DMS153 (cell line): ENCODE measurements around the gene ANGEL1.
A peak's percentile ranks its signal among the peaks of the same experiment; 100 is the strongest.

Source experiments
- DNase-seq: peaks from one replicate; lab custom pipeline; 2025; lab: John Stamatoyannopoulos, UW

The ANGEL1 gene

GRCh38 chr14:76814726-76815645, 2.3 kb upstream of the ANGEL1 start:
- no peak for DNase-seq

GRCh38 chr14:76812093-76812421, 625 bp downstream of the ANGEL1 start:
- DNase-seq, result no peak

DNA sequence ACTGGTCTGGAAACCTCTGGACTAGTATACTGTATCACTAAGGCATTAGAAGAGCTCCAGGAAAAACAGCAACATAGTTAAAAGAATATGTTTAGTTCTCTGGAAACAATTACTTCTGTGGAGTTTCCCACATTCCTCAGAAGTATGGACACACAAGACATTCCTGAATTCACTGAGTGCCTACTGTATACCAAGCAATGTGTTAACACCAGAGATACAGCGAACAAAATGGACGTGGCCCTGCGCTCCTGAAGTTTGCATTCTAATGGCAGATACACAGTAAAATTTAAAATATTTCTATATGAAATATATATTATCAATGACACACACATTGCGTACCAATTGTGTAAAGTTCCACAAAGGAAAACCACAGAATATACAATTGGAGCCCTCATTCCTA, 1.1 kb downstream of the ANGEL1 start:
- DNase-seq, result no peak

DNA sequence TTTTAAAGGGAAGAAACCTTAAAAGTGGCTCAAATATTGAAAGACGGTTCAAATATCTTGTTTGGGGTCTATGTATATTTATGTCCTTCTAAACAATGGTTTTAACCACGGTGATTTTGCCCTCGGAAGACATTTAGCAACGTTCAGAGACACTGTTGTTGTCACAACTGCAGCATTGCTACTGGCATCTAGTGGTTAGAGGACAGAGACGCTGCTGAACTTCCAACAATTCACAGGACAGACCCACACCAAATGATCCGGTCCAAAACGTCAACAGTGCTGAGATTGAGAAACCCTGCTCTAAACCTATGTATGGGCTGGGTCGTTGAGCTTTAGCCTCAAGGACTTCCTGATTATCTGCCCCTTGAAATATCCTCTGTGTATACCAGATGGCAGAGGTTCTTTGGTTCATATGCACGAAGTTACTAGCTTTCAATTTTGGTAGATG, 1.7 kb downstream of the ANGEL1 start:
- DNase-seq, result peak; percentile 6

DNA sequence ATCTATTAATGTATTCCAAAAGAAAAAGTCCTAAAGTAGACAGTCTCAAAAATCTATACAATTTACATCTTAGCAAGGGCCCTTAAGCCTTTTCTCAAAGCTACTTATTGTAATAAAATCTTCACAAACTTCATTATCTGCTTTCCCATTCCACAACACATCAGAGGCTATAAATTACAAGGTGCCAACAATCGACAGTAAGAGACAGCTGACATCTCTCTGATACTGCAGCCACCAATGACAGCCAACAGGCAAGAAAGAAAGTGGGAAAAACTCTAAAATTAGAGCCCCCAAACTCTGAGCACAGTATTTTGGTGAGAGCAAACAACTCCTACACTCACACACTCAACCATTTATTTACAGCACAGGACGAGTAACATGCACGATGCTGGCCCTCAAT, 2.2 kb downstream of the ANGEL1 start:
- DNase-seq, result no peak

GRCh38 chr14:76808990-76809389, 3.7 kb downstream of the ANGEL1 start:
- no peak for DNase-seq

- no peak for DNase-seq
Measured at GRCh38 chr14:76808011-76808410, 4.7 kb downstream of the ANGEL1 start.

DNA sequence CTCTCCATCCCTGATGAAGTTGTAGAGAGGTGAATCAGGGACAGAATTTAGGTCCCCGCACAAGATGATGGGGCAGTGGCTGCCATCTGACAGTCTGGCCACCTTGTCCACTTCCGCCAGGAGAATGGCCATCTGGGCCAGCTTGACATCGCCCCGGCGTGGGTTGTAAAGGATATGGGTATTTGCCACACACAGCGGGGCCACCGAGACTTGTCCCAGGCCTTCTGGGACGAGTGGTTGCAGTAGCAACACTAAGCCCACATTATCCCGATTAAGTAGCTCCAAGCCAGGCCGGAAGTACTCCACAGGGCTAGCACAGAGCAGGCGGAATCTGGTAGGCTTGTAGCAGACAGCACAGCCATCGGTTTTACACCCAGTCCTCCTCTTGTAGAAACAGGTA, 6.2 kb downstream of the ANGEL1 start:
- no peak for DNase-seq

DNA sequence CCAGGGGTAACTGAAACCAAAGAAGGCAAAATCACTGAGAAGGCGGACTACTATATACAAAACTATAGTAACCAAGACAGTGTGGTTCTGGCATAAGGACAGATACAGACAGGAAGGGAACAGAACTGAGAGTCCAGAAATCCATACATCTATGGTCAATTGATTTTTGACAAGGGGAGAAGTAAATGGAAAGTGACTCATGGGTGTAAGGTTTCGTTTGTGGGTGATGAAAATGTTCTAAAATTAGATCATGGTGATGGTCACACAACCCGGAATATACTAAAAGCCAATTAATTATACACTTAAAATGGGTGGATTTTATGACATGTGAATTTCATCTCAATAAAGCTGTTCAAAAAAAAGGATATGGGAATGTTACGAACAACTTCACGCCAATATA, 18.7 kb downstream of the ANGEL1 start:
- no peak for DNase-seq

- no peak for DNase-seq
Measured at GRCh38 chr14:76793324-76793723, 19.4 kb downstream of the ANGEL1 start.

DNA sequence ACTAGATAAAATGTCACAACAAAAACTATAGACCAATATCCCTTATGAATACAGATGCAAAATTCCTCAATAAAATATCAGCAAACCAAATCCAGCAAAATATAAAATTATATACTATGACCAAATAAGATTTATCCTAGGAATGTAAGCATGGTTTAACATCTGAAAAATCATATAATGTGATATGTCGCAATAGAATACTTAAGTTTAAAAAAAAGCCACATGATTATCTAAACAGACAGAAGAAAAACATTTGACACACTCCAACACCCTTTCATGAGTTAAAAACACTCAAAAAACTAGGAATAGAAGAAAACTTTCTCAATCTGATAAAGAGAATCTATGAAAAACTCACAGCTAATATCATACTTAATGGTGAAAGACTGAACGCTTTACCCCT, 20.3 kb downstream of the ANGEL1 start:
- no peak for DNase-seq

- DNase-seq, result no peak
Measured at GRCh38 chr14:76786601-76787000, 26.1 kb downstream of the ANGEL1 start.

GRCh38 chr14:76784881-76785280, 27.8 kb downstream of the ANGEL1 start:
- peak; percentile 53 for DNase-seq

DNA sequence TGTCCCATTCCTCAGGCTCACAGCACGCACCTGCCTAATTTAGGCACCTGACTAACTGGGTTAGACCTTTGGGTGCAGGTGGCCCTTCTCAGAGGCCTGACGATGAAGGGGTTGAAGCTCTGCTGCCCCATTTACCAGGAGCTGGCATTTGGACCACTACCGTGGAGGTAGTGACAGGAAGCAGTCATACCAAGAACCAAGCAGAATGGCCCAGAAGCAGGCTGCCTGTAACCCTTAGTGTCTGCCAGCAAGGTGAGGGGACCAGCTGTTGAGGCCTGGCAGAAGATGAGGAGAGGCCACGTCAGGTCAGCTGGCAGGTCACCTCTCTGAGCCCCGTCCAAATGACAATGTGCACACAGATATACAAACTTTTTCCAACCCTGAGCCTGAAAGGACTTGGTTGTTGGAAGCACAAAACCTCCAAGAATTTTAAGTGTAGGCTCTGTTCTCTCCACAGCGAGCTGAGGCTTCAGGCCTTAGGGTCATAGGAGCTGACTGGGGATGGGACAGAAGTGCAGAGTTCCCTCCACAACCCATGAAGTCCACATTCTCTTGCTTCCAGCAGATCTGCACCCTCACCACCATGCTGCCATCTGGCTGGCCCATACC, 28.3 kb downstream of the ANGEL1 start:
- DNase-seq, result no peak

DNA sequence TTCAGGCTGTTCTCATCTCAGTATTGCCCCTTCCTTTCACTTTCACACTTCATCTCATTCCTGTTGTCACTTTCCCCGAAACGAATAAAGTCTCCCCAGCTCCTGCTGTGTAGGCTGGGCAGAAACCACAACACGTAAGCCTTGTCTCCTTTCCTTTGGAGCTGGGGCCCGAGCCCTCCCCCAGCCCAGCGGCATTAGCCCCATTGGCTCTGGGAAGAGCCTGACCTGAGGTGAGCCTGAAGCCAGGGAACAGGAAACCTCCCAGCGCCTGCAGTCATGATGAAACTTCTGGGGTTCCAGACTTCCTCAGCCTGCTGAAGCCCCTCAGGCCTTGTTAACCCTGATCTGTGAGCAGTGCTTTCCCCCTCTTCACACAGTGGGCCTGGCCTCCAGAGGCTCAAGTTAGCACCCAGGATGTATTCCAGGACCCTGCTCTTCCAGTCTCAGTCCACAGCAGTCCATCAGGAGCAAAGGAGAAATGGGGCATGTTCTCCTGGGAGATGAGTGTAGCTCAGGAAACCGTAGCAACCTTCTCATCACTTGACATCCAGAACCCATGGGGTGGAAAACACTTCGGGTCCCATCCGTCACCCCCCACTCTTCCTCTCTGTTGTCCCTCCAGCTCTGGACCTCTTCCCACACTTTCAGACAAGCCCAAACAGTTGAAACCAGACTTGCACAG, 29.7 kb downstream of the ANGEL1 start:
- no peak for DNase-seq

GRCh38 chr14:76782115-76782884, 30.4 kb downstream of the ANGEL1 start:
- DNase-seq, result no peak

GRCh38 chr14:76781648-76782051, 31.0 kb downstream of the ANGEL1 start:
- DNase-seq, result no peak

DNA sequence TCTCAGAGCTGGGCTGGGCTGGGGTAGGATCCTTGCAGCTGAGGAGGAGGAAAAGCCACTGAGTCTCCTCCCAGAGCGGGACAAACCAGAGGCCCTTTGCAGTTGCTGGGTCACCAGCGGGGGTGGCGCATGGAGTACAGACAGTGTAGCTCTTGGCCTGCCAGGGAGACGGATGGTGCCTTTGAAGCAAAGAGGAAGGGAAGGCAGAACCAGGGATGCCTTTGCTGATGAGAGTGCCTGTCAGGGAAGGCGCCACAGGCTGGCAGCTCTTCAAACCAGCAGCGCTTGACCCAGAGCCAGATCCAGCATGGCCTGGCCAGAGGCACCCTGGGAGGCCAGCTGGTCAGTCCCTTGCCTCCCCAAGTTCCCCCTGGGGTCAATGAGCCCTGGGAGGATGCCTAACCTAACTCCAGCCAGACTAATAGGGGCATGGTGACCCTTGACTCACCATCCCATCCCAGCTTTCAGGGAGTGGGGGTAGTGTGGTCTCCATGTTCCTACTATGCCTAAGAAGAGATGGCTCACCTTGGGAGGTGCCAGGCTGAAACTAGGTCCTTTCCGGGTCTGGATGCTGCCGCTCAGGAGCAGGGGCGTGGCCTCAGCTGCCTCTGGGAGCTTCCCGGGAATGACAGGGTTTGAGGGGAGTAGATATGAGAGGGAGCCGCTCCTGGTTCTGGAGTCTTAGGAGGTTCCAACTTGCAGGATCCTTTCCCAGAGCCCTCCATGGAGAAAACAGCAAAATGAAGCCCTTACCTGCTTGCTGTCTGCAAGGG, 31.6 kb downstream of the ANGEL1 start:
- DNase-seq, result no peak

DNA sequence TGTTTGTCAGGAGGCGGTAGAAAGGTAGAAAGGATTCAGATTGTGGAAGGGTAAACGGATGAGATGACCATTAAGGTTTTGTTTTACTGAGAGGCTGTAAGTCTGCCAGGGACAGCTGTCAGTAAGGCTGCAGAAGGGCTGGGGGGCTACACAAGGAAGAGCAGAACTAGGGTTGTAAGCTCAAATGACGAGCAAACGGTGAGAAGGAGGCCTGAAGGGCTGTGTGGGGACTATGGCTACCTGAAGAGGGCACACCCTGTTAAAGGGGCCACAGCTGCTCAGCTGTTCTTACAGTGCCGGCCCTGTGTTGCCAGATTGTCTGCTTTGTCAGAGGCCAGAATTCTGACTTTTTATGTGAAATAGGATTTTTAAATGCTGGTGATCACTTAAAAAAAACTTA, 32.3 kb downstream of the ANGEL1 start:
- no peak for DNase-seq

- DNase-seq, result no peak
Measured at GRCh38 chr14:76780058-76780345, 32.7 kb downstream of the ANGEL1 start.

- DNase-seq, result no peak
Measured at GRCh38 chr14:76779221-76780057, 33.2 kb downstream of the ANGEL1 start.
